Esophagus squamous epithelium (tissue), 4 donors: ENCODE data around the gene GTF2H4.

Source experiments
- POLR2A ChIP-seq, 4 donors: fragments of 450-650 bp; IDR thresholded peaks; one replicate each; pipeline ENCODE4 v1.6.1; 2017; ENCODE audit warnings: antibody characterized with exemption in 4 of 4, mild to moderate bottlenecking in 4 of 4, moderate library complexity in 3 of 4
- TF ChIP-seq, protein P1 (sequence below), 6 experiments: fragments of 450-650 bp in 4 of 6; fragments of 200-600 bp in 2 of 6; sonication (generic) in 2 of 6; IDR thresholded peaks; one replicate each; pipeline ENCODE4 v1.5.1; 2016 to 2019; ENCODE audit warnings: antibody characterized with exemption in 6 of 6, mild to moderate bottlenecking in 4 of 6, moderate library complexity in 4 of 6

DNA sequence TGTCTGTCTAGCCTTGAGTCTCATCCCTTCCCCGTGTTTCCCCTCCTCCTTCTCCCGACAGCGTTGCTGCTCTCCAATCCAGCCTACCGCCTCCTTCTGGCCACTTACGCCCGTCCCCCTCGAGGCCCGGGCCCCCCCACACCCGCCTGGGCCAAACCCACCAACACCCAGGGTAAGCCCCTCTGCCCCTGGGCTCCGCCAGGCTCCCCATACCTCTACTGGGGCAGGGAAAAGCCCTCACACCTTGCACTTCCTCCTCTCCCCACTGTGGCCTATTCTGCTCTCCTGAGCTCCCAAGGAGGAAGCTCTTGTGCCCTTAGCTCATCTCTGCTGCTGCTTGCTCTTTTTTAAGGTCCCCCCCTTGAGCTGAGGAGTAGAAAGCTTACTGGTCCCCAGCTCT is 12.7 kb upstream of the GTF2H4 start:
- TF ChIP-seq, protein P1, sequence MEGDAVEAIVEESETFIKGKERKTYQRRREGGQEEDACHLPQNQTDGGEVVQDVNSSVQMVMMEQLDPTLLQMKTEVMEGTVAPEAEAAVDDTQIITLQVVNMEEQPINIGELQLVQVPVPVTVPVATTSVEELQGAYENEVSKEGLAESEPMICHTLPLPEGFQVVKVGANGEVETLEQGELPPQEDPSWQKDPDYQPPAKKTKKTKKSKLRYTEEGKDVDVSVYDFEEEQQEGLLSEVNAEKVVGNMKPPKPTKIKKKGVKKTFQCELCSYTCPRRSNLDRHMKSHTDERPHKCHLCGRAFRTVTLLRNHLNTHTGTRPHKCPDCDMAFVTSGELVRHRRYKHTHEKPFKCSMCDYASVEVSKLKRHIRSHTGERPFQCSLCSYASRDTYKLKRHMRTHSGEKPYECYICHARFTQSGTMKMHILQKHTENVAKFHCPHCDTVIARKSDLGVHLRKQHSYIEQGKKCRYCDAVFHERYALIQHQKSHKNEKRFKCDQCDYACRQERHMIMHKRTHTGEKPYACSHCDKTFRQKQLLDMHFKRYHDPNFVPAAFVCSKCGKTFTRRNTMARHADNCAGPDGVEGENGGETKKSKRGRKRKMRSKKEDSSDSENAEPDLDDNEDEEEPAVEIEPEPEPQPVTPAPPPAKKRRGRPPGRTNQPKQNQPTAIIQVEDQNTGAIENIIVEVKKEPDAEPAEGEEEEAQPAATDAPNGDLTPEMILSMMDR (IDR thresholded peaks at IDR 0.05) = no peak
- no peak for TF ChIP-seq POLR2A (IDR thresholded peaks at IDR 0.05)
